ENCODE results near the gene SEC22C.

DNA sequence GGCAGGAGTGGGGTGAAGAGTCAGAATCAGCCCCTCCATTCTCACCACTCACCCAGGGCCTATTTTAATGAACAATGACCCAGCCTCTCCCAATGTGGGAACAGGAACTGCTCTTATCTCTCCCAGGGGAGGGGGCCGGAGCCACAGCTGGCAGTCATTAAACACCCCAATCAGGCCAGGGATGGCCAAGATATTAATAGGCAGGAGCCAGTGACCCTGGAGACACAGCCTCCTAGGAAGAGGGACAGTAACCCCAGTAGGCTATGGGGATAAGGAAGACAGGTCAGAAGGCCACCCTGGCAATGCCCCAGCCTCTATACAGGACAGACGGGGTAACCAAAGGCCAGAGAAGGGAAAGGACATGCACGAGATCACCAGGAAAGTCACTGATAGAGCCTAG lies 40.7 kb downstream of the SEC22C start:
- TF ChIP-seq GABPB1 (CRISPR knock-in tag; IDR thresholded peaks at IDR 0.05) = no peak
- no peak for TF ChIP-seq SMARCE1 (IDR thresholded peaks at IDR 0.05; ENCODE audit: borderline replicate concordance)
- TF ChIP-seq, protein P1, sequence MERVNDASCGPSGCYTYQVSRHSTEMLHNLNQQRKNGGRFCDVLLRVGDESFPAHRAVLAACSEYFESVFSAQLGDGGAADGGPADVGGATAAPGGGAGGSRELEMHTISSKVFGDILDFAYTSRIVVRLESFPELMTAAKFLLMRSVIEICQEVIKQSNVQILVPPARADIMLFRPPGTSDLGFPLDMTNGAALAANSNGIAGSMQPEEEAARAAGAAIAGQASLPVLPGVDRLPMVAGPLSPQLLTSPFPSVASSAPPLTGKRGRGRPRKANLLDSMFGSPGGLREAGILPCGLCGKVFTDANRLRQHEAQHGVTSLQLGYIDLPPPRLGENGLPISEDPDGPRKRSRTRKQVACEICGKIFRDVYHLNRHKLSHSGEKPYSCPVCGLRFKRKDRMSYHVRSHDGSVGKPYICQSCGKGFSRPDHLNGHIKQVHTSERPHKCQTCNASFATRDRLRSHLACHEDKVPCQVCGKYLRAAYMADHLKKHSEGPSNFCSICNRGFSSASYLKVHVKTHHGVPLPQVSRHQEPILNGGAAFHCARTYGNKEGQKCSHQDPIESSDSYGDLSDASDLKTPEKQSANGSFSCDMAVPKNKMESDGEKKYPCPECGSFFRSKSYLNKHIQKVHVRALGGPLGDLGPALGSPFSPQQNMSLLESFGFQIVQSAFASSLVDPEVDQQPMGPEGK (CRISPR knock-in tag; IDR thresholded peaks at IDR 0.05) = no peak

All from HepG2 (cell line).